ENCODE results near the gene GOLGA6D. TPM values are rescaled to one million over a fixed set of nuclear protein-coding genes. Genes with fewer than 3 reads are reported as not detected.

GOLGA6D gene
- total and polyA plus RNA-seq, 2 of the 8 experiments (the other 6 are each of a cell fraction or from before 2014, with no cell fraction given): 0.27 to 0.69 TPM

DNA sequence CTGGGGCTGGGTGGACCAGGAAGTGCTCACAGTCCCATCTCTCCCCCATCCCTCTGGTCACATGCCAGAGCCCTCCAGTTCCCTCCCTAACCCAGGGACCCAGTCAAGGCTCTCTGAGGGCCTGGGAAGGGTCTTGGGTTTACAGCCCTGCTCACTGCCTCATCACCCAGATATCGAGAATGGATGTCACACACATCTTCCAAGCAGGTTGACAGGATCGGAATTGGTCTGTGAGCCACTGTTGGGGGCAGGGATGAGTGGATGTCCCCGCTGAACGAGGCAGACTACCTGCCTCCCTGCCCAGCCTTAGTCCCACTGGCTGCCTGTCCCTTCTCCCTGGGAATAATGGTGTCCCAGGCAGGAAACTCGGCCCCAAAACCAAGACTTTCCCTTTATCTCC, 44.5 kb upstream of the GOLGA6D start:
- Histone ChIP-seq H3K23ac (ENCODE audit: insufficient read length) (no peak overlapping the region), H2BK5ac (ENCODE audit: low read depth, low read length) (no peak overlapping the region), H4K8ac (ENCODE audit: extremely low read depth, insufficient read depth, low read length) (no peak overlapping the region), H3K14ac (ENCODE audit: insufficient read length) (no peak overlapping the region), H2BK12ac (ENCODE audit: low read depth, low read length) (no peak overlapping the region; the same call in 1 of the 2 replicates), H3K27ac (ENCODE audit: low read depth, low read length) (no peak overlapping the region), H2AK5ac (ENCODE audit: low read depth, low read length) (no peak overlapping the region), H2BK120ac (replicated peaks; ENCODE audit: low read depth, low read length) (no peak overlapping the region), H3K23me2 (ENCODE audit: low read depth, low read length) (no peaks in the 10 kb centered on the region), H3K4me3 (ENCODE audit: extremely low read depth in 1 of 4, insufficient read depth in 2 of 4, low read depth in 3 of 4, low read length in 4 of 4) (no peak overlapping the region), H3K79me1 (ENCODE audit: low read depth, low read length) (no peaks in the 10 kb centered on the region), H3K27me3 (replicated peaks in 1 of 4; ENCODE audit: control insufficient read depth in 3 of 4, extremely low read depth in 1 of 4, insufficient read depth in 3 of 4, low read length in 3 of 4) (no peaks in the 10 kb centered on the region; a peak in 1 of 7 replicates), H3K9ac (replicated peaks in 1 of 4; ENCODE audit: extremely low read depth in 1 of 4, low read depth in 3 of 4, low read length in 3 of 4) (no peak overlapping the region), H3K18ac (ENCODE audit: extremely low read depth, low read length) (no peak overlapping the region), H3K79me2 (ENCODE audit: control insufficient read depth in 1 of 2, insufficient read depth in 2 of 2, low read length in 2 of 2) (no peaks in the 10 kb centered on the region), H2AFZ (ENCODE audit: low read length) (no peak overlapping the region), H3K4me1 (replicated peaks in 1 of 4; ENCODE audit: control insufficient read depth in 3 of 4, insufficient read depth in 4 of 4, low read length in 3 of 4) (peaks cover 0 to 3% (median 1%) of the 10 kb centered on the region in 4 experiments; a peak in 2 of 7 replicates), H3K4me2 (ENCODE audit: insufficient read depth in 1 of 2, low read depth in 2 of 2, low read length in 2 of 2) (no peak overlapping the region), H4K91ac (replicated peaks; ENCODE audit: insufficient read length, low read length) (no peak overlapping the region), H4K20me1 (replicated peaks in 1 of 2; ENCODE audit: control insufficient read depth in 1 of 2, insufficient read depth in 2 of 2, low read length in 2 of 2) (no peaks in the 10 kb centered on the region), H2BK20ac (ENCODE audit: low read length) (no peak overlapping the region), H2BK15ac (ENCODE audit: low read length) (peak overlapping the region; percentile 0; the same call in 1 of the 2 replicates), H3K36me3 (ENCODE audit: control insufficient read depth in 2 of 4, insufficient read depth in 4 of 4, low read length in 3 of 4) (no peaks in the 10 kb centered on the region), H3K9me3 (ENCODE audit: insufficient read depth in 2 of 2, low read depth in 1 of 2, low read length in 1 of 2) (no peaks in the 10 kb centered on the region), H3K56ac (replicated peaks; ENCODE audit: insufficient read length, low read depth, low read length) (no peak overlapping the region), H3K4ac (replicated peaks; ENCODE audit: insufficient read length, low read depth, low read length) (no peak overlapping the region), H4K5ac (ENCODE audit: insufficient read length, low read depth, low read length) (no peak overlapping the region)
- no peak for DNase-seq (ENCODE audit: low read depth in 1 of 2, low spot score in 2 of 2)
- FAIRE-seq: no peak
- ChIA-PET POLR2A (ENCODE audit: partially characterized antibody) (no interaction called here), CTCF (ENCODE audit: partially characterized antibody) (no interaction called here)
- WGBS, 2 experiments (ENCODE audit: extremely low coverage in 1 of 2, insufficient coverage in 1 of 2, insufficient read length in 1 of 2, insufficient replicate concordance in 2 of 2, low coverage in 1 of 2, low lambda C conversion rate in 2 of 2, missing lambda C conversion rate in 1 of 2): 86% methylated on average over 2 of the region's 5 CpGs; no CpG with 5 or more reads in 1 of the 2 experiments

Data from H1 (cell line).